Glutamatergic neuron (in vitro differentiated cells): ENCODE measurements around the gene DPF1. TPM values are rescaled to one million over a fixed set of nuclear protein-coding genes. Genes with fewer than 3 reads are reported as not detected.
A peak's percentile ranks its signal among the peaks of the same experiment; 100 is the strongest.

Experiments
- DNase-seq: peaks from one replicate; pipeline ENCODE4 v3.0.0; 2022
- H3K27ac Mint-ChIP-seq: one replicate; pipeline ENCODE4 v1.8.0; 2020; ENCODE audit warnings: mild to moderate bottlenecking, mixed read lengths, inconsistent platforms; ENCODE audit not compliant: unreplicated experiment
- H3K27me3 Mint-ChIP-seq: one replicate; pipeline ENCODE4 v1.8.0; 2020; ENCODE audit warnings: mild to moderate bottlenecking, moderate library complexity, mixed read lengths, inconsistent platforms; ENCODE audit not compliant: unreplicated experiment
- H3K36me3 Mint-ChIP-seq: one replicate; pipeline ENCODE4 v1.8.0; 2020; ENCODE audit warnings: mild to moderate bottlenecking, mixed read lengths, inconsistent platforms; ENCODE audit not compliant: unreplicated experiment
- H3K4me1 Mint-ChIP-seq: one replicate; pipeline ENCODE4 v1.8.0; 2020; ENCODE audit warnings: mild to moderate bottlenecking, low read depth, mixed read lengths, inconsistent platforms; ENCODE audit not compliant: unreplicated experiment
- H3K4me3 Mint-ChIP-seq: one replicate; pipeline ENCODE4 v1.8.0; 2020; ENCODE audit warnings: mild to moderate bottlenecking, mixed read lengths, inconsistent platforms; ENCODE audit not compliant: unreplicated experiment
- H3K9me3 Mint-ChIP-seq: one replicate; pipeline ENCODE4 v1.8.0; 2020; ENCODE audit warnings: mild to moderate bottlenecking, moderate library complexity, mixed read lengths, inconsistent platforms; ENCODE audit not compliant: unreplicated experiment
- total RNA-seq: library from RNA; stranded (reverse); fragmentation: NEBNext Ultra II Directional; extraction: Animal tissue kit (Norgen Biotek cat#: 25700); gene quantifications from one replicate; pipeline ENCODE4 v1.2.1, GENCODE V29; 2021; ENCODE audit not compliant: unreplicated experiment
- TF ChIP-seq, protein P1 (sequence below): fragments of 200-600 bp; sonication (generic); IDR thresholded peaks from one replicate; pipeline ENCODE4 v1.5.0; 2021; ENCODE audit not compliant: partially characterized antibody, unreplicated experiment

The DPF1 gene
- total RNA-seq, 1 donor from 2014 or later, result 33.8 TPM

DNA sequence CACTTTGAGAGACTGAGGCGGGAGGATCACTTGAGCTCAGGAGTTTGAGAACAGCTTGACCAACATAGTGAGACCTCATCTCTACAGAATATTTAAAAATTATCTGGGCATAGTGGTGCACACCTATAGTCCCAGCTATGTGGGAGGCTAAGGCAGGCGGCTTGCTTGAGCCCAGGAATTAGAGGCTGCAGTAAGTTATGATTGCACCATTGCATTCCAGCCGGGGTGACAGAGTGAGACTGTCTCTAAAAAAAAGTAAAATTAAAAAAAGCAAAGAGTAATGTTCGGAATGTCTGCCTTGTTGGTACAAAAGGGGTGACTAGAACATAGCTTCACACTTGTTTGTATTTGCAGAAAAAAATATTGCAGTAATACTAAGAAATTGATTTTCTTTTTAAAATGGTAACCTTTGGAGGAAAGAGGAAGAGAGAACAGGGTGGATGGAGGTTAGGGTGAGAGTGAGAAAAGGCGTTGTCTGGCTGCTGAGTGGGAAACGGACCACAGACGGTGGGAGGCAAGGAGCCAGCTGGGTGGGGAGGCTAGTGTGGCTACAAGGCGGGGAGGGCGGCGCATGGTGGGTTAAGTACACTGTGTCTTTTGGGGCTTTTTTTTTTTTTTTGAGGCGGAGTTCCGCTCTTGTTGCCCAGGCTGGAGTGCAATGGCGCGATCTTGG is 21.9 kb upstream of the DPF1 start:
- DNase-seq, result no peak
- H3K4me1 Mint-ChIP-seq, result peaks cover 17% of the 10 kb centered on the region
- TF ChIP-seq, protein P1, sequence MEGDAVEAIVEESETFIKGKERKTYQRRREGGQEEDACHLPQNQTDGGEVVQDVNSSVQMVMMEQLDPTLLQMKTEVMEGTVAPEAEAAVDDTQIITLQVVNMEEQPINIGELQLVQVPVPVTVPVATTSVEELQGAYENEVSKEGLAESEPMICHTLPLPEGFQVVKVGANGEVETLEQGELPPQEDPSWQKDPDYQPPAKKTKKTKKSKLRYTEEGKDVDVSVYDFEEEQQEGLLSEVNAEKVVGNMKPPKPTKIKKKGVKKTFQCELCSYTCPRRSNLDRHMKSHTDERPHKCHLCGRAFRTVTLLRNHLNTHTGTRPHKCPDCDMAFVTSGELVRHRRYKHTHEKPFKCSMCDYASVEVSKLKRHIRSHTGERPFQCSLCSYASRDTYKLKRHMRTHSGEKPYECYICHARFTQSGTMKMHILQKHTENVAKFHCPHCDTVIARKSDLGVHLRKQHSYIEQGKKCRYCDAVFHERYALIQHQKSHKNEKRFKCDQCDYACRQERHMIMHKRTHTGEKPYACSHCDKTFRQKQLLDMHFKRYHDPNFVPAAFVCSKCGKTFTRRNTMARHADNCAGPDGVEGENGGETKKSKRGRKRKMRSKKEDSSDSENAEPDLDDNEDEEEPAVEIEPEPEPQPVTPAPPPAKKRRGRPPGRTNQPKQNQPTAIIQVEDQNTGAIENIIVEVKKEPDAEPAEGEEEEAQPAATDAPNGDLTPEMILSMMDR, result no peak
- H3K27me3 Mint-ChIP-seq, result peaks cover 13% of the 10 kb centered on the region
- H3K4me3 Mint-ChIP-seq, result no peak overlapping the region
- peak overlapping the region; percentile 16 for H3K27ac Mint-ChIP-seq
- H3K9me3 Mint-ChIP-seq, result peaks cover 8% of the 10 kb centered on the region
- H3K36me3 Mint-ChIP-seq, result no peaks in the 10 kb centered on the region

DNA sequence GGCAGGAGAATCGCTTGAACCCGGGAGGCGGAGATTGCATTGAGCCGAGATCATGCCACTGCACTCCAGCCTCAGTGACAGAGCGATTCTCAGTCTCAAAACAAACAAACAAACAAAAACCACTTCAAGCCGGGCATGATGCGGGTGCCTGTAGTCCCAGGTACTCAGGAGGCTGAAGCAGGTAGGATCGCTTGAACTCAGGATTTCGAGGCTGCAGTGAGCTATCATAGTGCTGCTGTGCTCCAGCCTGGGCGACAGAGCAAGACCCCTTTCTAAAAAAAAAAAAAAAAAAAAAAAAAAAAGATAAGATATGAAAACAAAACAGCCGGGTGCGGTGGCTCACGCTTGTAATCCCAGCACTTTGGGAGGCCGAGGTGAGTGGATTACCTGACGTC is 19.3 kb upstream of the DPF1 start:
- TF ChIP-seq, protein P1, result no peak
- H3K9me3 Mint-ChIP-seq, result peaks cover 5% of the 10 kb centered on the region
- H3K4me3 Mint-ChIP-seq, result no peak overlapping the region
- no peak for DNase-seq
- H3K27me3 Mint-ChIP-seq, result peaks cover 7% of the 10 kb centered on the region
- no peak overlapping the region for H3K27ac Mint-ChIP-seq
- no peaks in the 10 kb centered on the region for H3K36me3 Mint-ChIP-seq
- peaks cover 18% of the 10 kb centered on the region for H3K4me1 Mint-ChIP-seq

DNA sequence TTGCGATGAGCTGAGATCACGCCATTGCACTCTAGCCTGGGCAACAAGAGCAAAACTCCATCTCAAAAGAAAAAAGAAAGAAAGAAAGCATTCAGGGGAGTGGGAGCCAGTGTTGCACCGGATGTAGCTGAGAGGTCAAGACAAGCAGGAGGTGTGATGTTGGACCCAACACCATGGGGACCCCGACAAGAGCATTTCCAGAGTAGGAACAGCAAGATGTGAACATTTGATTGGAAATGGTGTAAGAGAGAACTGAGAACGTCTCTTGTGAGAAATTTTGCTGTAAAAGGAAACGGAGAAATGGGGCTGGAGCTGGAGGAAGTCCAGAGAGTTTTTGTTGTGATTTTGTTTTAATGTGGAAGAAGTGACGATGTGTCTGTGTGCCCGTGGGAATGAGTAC is 15.8 kb upstream of the DPF1 start:
- Mint-ChIP-seq H3K27ac (no peak overlapping the region), H3K9me3 (peaks cover 6% of the 10 kb centered on the region), H3K27me3 (peaks cover 6% of the 10 kb centered on the region), H3K4me3 (no peak overlapping the region), H3K4me1 (peaks cover 13% of the 10 kb centered on the region), H3K36me3 (no peaks in the 10 kb centered on the region)
- TF ChIP-seq, protein P1, result no peak
- DNase-seq, result no peak

DNA sequence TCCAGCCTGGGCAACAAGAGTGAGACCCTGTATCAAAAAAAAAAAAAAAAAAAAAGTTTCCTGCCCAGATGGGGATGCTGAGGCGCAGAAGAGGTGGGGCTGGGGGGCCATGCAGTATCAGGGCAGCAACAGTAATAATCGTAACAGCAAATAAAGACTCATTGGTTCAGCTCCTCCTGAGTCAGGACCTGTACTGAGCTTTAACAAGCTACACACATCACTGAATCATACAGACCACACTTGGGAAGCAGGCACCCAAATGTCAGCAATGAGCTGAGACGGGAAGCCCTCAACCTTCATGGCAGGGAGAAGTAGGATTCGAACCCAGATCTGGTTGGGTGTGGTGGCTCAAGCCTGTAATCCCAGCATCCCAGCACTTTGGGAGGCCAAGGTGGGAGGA is 10.6 kb upstream of the DPF1 start:
- H3K27me3 Mint-ChIP-seq, result peaks cover 10% of the 10 kb centered on the region
- peaks cover 4% of the 10 kb centered on the region for H3K9me3 Mint-ChIP-seq
- DNase-seq, result no peak
- TF ChIP-seq, protein P1, result no peak
- H3K27ac Mint-ChIP-seq, result no peak overlapping the region
- H3K36me3 Mint-ChIP-seq, result no peaks in the 10 kb centered on the region
- no peak overlapping the region for H3K4me3 Mint-ChIP-seq
- peaks cover under 1% of the 10 kb centered on the region for H3K4me1 Mint-ChIP-seq

DNA sequence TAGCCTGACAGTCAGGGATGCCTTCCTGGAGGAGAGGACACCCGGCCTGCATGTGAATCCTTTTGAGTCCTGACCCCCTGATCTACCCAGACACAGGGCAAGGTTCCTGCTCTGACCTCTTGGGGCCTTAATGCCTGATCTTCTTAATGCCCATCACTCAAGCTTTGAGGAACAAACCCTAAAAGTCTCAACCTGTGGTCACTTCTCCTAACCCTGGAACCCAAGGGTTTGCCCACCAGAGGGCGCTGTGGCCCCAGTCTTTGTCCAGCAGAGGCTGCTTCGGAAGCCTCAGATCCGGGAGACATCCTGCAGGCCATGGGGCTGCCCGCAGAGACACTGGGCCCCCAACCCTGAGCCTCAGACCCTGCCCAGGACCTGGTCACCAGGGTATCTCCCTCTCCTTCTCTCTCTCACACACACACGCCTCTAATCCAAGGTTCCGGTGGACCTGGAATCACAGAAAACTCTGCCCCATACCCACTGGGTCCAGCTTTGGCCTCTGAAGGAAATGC is 9.8 kb upstream of the DPF1 start:
- no peaks in the 10 kb centered on the region for H3K36me3 Mint-ChIP-seq
- TF ChIP-seq, protein P1, result peak; percentile 92
- peak overlapping the region; percentile 43 for H3K27ac Mint-ChIP-seq
- H3K4me1 Mint-ChIP-seq, result no peaks in the 10 kb centered on the region
- peaks cover 4% of the 10 kb centered on the region for H3K9me3 Mint-ChIP-seq
- no peak overlapping the region for H3K4me3 Mint-ChIP-seq
- peak; percentile 97 for DNase-seq
- peaks cover 9% of the 10 kb centered on the region for H3K27me3 Mint-ChIP-seq
